ENCODE data around the gene TAF4. TPM values are rescaled to one million over a fixed set of nuclear protein-coding genes. Genes with fewer than 3 reads are reported as not detected.
"Not testable (repeated sequence)": the region's sequence is repeated elsewhere in the genome, so short reads cannot be mapped to it uniquely, and the experiment has no call there.

The TAF4 gene
- total and polyA plus RNA-seq, 2 donors (not counting 1 experiment from before 2014, with no cell fraction given) = 2.6 to 3.0 TPM

GRCh38 chr20:61985096-61985495 lies 80.6 kb downstream of the TAF4 start:
- Histone ChIP-seq H3K4me2 (ENCODE audit: extremely low read depth, insufficient read depth, low read length) (no peak overlapping the region), H3K36me3 (ENCODE audit: control insufficient read depth, insufficient read depth, low read length) (peaks cover 4% of the 10 kb centered on the region), H3K4me1 (ENCODE audit: control insufficient read depth, extremely low read depth, insufficient read depth, low read length) (no peaks in the 10 kb centered on the region), H3K79me2 (ENCODE audit: control insufficient read depth, insufficient read depth, low read length) (no peaks in the 10 kb centered on the region), H4K20me1 (ENCODE audit: control insufficient read depth, extremely low read depth, insufficient read depth, low read length) (no peaks in the 10 kb centered on the region), H3K27me3 (ENCODE audit: control insufficient read depth, insufficient read depth, low read length) (no peaks in the 10 kb centered on the region), H3K9ac (ENCODE audit: insufficient read depth, low read length) (no peak overlapping the region), H3K27ac (ENCODE audit: insufficient read depth, low read length) (no peak overlapping the region), H3K9me3 (ENCODE audit: control insufficient read depth, insufficient read depth, low read depth, low read length) (no peaks in the 10 kb centered on the region), H2AFZ (ENCODE audit: low read length) (no peak overlapping the region), H3K4me3 (replicated peaks in 1 of 4; ENCODE audit: control extremely low read depth in 1 of 4, insufficient read depth in 1 of 4, low read depth in 3 of 4, low read length in 4 of 4) (no peak overlapping the region)
- DNase-seq (ENCODE audit: low read depth in 2 of 2) = no peak
- no peak for TF ChIP-seq EZH2 (IDR thresholded peaks at IDR 0.05; ENCODE audit: low read length, missing control alignments)
- TF ChIP-seq CTCF (conservative IDR thresholded peaks at IDR 0.05 in 1 of 2, IDR thresholded peaks at IDR 0.05 in 1 of 2; ENCODE audit: low read depth in 1 of 2, low read length in 2 of 2) = no peak

GRCh38 chr20:61984431-61984830 lies 81.2 kb downstream of the TAF4 start:
- DNase-seq (ENCODE audit: low read depth in 2 of 2) = not testable (repeated sequence)

GRCh38 chr20:61983965-61984364 lies 81.7 kb downstream of the TAF4 start:
- H3K4me3 ChIP-seq (replicated peaks in 1 of 4; ENCODE audit: control extremely low read depth in 1 of 4, insufficient read depth in 1 of 4, low read depth in 3 of 4, low read length in 4 of 4) = no peak overlapping the region

More at GRCh38 chr20:61984431-61984830, 81.2 kb downstream of the TAF4 start:
- not testable (repeated sequence) for H3K9me3 ChIP-seq (ENCODE audit: control insufficient read depth, insufficient read depth, low read depth, low read length); H3K9ac ChIP-seq (ENCODE audit: insufficient read depth, low read length); H3K4me1 ChIP-seq (ENCODE audit: control insufficient read depth, extremely low read depth, insufficient read depth, low read length); H3K36me3 ChIP-seq (ENCODE audit: control insufficient read depth, insufficient read depth, low read length); H4K20me1 ChIP-seq (ENCODE audit: control insufficient read depth, extremely low read depth, insufficient read depth, low read length); H2AFZ ChIP-seq (ENCODE audit: low read length); H3K27me3 ChIP-seq (ENCODE audit: control insufficient read depth, insufficient read depth, low read length); H3K79me2 ChIP-seq (ENCODE audit: control insufficient read depth, insufficient read depth, low read length); H3K27ac ChIP-seq (ENCODE audit: insufficient read depth, low read length); H3K4me2 ChIP-seq (ENCODE audit: extremely low read depth, insufficient read depth, low read length); H3K4me3 ChIP-seq (replicated peaks in 1 of 4; ENCODE audit: control extremely low read depth in 1 of 4, insufficient read depth in 1 of 4, low read depth in 3 of 4, low read length in 4 of 4)

More at GRCh38 chr20:61983965-61984364, 81.7 kb downstream of the TAF4 start:
- H3K9me3 ChIP-seq (ENCODE audit: control insufficient read depth, insufficient read depth, low read depth, low read length) = no peaks in the 10 kb centered on the region
- H3K4me1 ChIP-seq (ENCODE audit: control insufficient read depth, extremely low read depth, insufficient read depth, low read length) = no peaks in the 10 kb centered on the region
- DNase-seq (ENCODE audit: low read depth in 2 of 2) = no peak
- H3K4me2 ChIP-seq (ENCODE audit: extremely low read depth, insufficient read depth, low read length) = no peak overlapping the region
- H3K9ac ChIP-seq (ENCODE audit: insufficient read depth, low read length) = no peak overlapping the region
- no peaks in the 10 kb centered on the region for H3K27me3 ChIP-seq (ENCODE audit: control insufficient read depth, insufficient read depth, low read length)
- no peaks in the 10 kb centered on the region for H4K20me1 ChIP-seq (ENCODE audit: control insufficient read depth, extremely low read depth, insufficient read depth, low read length)
- H2AFZ ChIP-seq (ENCODE audit: low read length) = no peak overlapping the region
- H3K27ac ChIP-seq (ENCODE audit: insufficient read depth, low read length) = no peak overlapping the region
- H3K79me2 ChIP-seq (ENCODE audit: control insufficient read depth, insufficient read depth, low read length) = no peaks in the 10 kb centered on the region
- H3K36me3 ChIP-seq (ENCODE audit: control insufficient read depth, insufficient read depth, low read length) = peaks cover 4% of the 10 kb centered on the region
- TF ChIP-seq EZH2 (IDR thresholded peaks at IDR 0.05; ENCODE audit: low read length, missing control alignments) (no peak), CTCF (conservative IDR thresholded peaks at IDR 0.05 in 1 of 2, IDR thresholded peaks at IDR 0.05 in 1 of 2; ENCODE audit: low read depth in 1 of 2, low read length in 2 of 2) (no peak)

All from fibroblast of lung (primary cell).